Esophagus muscularis mucosa (tissue), 3 donors: ENCODE results near the gene LAMTOR5.

Experiments used
- CTCF ChIP-seq, 3 experiments: fragments of 200-600 bp in 2 of 3; fragments of 450-650 bp in 1 of 3; sonication (generic) in 2 of 3; IDR thresholded peaks; one replicate each; pipeline ENCODE4 v1.5.1; 2017 to 2019; ENCODE audit warnings: antibody characterized with exemption in 3 of 3, mild to moderate bottlenecking in 2 of 3, moderate library complexity in 1 of 3
- POLR2A ChIP-seq: fragments of 450-650 bp; IDR thresholded peaks from one replicate; pipeline ENCODE4 v1.6.1; 2017; ENCODE audit warnings: antibody characterized with exemption, moderate library complexity, mild to moderate bottlenecking, low read depth
- POLR2AphosphoS5 ChIP-seq, 2 donors: sonication (generic); formaldehyde crosslinking; IDR thresholded peaks; one replicate each; pipeline ENCODE4 v1.6.1; 2017; ENCODE audit warnings: antibody characterized with exemption in 2 of 2

- TF ChIP-seq CTCF (IDR thresholded peaks at IDR 0.05) = no peak
- TF ChIP-seq POLR2A = no peak
- no peak for TF ChIP-seq POLR2AphosphoS5 (IDR thresholded peaks at IDR 0.05)
Observed at GRCh38 chr1:110457206-110457605, 49.7 kb upstream of the LAMTOR5 start.
